ENCODE measurements around the gene PHOX2A.
"Not testable (repeated sequence)": the region's sequence is repeated elsewhere in the genome, so short reads cannot be mapped to it uniquely, and the experiment has no call there.

Gene PHOX2A

DNA sequence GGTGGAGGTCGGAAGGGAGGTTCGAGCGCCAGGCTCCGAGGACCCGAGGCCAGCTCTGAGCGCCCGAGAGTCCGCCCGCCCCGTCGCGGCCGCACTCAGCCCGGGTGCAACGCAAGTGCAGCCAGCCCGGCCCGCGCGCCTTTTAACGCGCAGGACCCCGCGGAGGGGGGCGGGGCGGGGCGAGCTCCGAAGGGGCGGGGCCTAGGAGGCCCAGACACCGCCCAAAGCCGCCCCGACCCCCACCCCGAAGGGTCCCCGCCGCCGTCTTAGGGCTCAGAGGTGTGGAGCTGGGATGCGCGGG, at the start of gene PHOX2A:
Gene PHOX2A (minus strand): TSS at position 117 of the 301 bp plus-strand sequence. CDS start 172 bp downstream, outside the sequence.
- no peak for DNase-seq

DNA sequence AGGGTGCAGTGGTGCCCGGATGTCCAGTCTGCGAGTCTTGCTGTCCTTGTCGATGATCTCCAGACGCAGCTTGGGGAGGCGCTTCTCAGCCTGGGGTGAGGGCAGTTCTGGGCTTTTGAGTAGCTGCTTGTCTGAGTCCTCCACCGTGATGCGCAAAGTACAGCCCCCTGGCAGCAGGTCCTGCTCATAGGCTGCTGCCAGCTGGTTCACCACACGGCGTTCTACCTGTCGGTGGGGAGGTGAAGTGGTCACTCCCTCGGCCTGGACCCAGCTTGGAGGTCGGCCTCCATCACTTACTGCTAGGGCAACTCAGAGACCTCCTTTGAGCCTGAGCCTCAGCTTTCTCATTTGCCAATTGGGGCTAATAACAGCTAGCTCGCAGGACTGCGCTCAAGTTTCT, 49.4 kb upstream of the PHOX2A start:
- no peak for DNase-seq

DNA sequence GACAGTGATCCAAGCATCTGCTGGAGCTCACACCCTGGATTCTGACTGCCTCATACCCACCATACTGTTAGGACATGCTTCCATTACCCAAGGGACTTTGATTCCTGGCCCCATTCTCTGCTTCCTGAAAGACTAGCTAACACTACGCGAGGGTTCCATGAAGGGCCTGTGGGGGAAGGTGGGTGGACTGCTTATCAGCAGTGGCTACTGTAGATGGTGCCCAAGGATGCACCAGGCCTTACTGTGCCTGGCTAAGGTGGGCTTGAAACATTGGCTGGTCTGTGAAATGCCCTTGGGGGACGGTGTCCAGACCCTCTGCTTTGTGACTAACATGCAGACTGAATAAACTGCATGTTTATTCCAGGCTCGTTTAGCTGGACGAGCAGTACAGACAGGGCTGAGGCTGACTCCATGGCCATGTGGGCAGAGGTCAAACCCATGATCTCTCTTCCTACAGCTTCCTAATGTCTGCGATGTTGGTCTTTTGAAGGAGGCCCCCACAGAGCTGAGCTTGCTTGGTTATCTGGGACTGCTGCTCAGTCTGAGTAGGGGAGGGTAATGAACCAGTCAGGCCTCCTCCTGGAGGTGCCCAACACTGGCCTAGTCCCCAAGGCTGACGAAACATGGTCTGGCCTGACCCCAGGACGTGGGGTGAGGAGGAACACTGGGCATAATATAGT, 48.3 kb upstream of the PHOX2A start:
- DNase-seq = no peak

DNA sequence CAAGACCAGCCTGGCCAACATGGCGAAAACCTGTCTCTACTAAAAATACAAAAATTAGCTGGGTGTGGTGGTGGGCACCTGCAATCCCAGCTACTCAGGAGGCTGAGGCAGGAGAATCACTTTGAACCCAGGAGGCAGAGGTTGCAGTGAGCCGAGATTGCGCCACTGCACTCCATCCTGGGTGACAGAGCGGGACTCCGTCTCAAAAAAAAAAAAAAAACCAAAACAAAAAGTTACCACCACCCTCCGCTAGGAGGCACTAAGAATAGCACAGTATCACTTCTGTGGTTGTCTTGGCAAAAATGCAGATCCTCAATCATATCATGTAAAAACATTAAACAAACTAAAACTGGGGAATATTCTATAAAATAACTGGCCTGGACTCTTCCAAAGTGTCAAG, 46.8 kb upstream of the PHOX2A start:
- DNase-seq = not testable (repeated sequence)

DNA sequence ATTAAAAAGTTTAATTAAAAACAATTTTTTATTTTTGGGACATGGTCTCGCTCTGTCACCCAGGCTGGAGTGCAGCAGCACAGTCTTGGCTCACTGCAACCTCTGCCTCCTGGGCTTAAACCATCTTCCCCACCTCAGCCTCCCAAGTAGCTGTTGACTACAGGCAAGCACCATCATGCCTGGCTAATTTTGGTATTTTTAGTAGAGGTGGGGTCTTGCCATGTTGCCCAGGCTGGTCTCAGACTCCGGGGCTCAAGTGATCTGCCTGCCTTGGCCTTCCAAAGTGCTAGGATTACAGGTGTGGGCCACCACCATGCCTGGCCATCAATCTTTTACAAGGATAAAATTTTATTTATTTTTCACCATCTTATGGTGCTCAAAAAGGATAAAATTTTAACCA, 43.3 kb upstream of the PHOX2A start:
- DNase-seq = no peak

DNA sequence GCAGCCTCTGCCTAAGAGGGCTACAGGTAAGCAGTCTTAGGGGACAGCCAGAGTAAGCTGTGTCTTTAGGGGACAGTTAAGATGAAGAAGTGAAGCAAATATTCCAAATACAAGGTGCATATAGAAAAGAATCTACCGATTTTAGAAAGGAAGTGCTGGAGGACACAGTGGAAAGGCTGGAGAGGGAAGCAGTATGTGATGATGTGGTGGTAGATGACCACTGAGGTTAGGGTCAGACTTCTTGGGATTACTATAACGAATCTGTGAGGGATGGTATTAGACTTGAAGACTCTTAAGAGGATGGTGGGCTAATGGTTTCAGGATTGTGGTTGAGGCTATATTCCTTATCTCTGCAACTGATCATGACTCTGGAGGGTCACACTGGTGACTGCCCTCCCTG, 40.0 kb upstream of the PHOX2A start:
- DNase-seq = no peak

DNA sequence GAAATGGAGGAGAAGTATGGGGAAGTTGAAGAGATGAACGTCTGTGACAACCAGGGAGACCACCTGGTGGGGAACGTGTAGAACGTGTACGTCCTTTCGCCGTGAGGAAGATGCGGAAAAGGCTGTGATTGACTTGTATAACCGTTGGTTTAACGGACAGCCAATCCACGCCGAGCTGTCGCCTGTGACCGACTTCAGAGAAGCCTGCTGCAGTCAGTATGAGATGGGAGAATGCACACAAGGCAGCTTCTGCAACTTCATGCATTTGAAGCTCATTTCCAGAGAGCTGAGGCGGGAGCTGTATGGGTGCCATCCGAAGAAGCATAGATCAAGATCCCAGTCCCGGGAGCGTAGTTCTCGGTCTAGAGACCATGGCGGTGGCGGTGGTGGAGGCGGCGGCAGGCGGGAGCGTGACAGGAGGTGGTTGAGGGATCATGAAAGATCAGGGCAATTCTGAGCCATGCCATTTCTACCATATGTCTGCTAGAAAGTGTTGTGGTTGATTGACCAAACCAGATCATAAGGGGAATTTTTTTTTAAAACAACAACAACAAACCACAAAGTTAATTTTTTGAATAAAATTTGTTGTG, 36.8 kb upstream of the PHOX2A start:
- no peak for DNase-seq

DNA sequence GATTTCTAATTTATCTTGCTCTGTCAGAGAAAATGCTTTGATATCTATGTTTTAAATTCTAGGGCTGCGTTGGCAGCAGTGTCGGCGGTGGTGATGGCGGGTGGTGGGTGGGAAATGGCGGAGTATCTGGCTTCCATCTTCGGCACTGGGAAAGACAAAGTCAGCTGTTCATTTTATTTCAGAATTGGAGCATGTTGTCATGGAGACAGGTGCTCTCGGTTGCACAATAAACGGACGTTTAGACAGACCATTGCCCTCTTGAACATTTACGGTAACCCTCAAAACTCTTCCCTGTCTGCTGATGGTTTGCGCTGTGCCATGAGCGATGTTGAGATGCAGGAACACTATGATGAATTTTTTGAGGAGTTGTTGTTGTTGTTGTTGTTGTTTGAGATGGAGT, 36.1 kb upstream of the PHOX2A start:
- no peak for DNase-seq

DNA sequence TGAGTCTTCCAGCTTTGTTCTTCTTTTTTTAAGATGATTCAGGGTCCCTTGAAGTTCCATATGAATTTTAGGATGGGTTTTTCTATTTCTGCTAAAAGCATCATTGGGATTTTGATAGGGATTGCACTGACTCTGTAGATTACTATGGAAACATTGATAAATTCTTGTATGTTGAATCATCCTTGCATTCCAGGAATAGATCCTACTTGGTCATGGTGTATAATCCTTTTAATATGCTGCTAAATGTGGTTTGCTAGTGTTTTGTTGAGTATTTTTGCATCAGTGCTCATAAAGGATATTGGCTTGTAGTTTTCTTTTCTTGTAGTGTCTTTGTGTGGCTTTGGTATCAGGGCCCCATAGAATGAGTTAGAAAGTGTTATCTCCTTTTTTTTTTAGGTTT, 34.9 kb upstream of the PHOX2A start:
- no peak for DNase-seq

DNA sequence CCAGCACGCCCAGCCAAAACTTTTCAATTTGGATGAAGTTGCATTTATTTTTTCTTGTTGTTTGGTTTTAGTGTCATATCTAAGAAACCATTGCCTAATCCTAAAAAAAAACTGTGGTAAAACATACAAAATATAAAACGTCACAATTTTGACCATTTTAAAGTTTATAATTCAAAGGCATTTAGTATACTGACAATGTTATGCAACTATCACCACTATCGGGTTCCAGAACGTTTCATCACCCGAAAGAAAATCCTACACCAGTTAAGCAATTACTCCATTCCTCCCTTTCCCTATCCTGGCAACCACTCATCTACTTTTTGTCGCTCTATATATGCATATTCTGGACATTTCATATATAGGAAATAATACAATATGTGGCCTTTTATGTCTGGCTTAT, 30.5 kb upstream of the PHOX2A start:
- no peak for DNase-seq

DNA sequence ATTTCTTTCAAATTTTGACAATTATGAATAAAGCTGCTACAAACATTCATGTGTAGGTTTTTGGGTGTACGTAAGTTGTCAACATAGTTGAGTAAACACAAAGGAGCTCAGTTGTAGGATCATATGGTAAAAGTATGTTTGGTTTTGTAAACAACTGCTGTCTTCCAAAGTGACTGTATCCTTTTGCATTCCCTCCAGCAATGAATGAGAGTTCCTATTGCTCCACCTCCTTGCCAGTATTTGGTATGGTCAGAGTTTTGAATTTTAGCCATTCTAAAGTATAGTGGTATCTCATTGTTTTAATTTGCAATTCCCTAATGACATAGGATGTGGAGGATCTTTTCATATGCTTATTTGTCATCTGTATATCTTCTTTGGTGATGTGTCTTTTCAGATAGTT, 28.0 kb upstream of the PHOX2A start:
- DNase-seq = no peak

DNA sequence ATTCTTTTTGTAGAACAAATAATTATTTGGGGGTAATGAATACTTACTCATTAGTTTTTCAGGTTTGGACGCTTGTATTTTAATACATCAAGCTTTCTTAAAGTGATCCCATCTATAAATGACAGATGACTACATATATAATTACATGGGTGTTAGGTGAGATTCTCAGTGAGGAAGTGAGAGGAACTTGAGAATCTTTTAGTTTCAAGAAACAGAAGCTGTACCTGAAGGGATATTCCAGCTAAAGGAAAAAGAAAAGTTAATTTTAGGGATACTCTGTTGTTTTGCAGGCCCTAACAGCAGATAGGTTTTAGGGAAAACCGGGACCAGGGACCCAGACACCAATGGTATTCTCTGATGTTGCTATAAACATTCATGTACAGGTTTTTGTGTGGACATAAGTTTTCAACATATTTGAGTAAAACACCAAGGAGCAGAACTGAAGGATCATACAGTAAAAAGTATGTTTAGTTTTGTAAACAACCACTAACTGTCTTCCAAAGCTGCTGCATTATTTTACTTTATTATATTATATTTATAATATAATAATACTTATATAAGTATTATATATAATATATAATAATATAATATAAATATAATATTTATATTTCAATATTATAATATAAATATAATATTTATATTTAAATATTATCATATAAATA, 24.1 kb upstream of the PHOX2A start:
- no peak for DNase-seq

DNA sequence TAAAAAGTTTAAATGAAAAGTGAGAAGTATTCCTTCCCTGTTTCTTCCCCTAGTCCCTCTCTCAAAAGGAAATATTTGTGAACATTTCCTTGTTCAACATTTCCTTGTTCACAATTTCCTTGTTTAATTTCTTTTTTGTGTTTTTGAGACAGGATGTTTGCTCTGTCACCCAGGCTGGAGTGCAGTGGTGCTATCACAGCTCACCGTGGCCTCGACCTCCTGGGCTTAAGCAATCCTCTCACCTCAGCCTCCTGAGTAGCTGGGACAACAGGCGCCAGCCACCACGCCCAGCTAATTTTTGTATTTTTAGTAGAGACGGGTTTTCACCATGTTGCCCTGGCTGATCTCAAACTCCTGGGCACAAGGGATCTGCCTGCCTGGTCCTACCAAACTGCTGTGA, 23.0 kb upstream of the PHOX2A start:
- DNase-seq = not testable (repeated sequence)

DNA sequence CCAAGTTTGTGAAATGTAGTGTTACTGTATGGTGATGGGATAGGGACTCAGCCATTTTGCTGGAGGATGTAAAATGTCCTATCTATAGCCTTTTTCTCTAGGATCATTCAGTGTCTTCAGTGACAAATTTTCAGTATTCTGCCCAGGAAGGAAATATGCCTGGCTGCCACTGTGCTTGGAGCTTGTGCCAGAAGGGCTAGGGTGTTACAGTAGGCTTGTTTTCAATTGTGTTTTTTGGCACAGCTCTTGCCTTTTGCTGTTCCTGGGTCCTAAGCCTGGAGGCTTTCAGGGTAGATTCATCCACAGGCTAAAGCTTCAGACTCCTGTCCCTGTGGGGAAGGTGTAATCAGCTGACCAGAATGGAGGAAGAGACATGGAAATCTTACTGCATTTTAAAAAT, 22.0 kb upstream of the PHOX2A start:
- no peak for DNase-seq

DNA sequence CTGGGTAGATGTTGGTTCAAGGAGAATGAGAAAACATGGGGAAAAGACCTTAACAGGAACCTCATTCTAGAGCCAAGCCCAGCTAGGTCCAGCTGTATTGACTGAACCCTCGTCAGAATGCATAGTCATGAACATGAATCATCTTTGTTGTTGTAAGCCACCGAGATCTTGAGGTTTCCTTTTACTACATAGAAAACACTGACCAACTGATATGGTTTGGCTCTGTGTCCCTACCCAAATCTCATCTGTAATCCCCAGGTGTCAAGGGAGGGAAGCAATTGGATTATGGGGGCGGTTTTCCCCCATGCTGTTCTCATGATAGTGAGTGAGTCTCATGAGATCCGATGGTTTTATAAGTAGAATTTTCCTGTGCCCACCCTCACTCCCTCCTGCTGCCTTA, 19.4 kb upstream of the PHOX2A start:
- no peak for DNase-seq

DNA sequence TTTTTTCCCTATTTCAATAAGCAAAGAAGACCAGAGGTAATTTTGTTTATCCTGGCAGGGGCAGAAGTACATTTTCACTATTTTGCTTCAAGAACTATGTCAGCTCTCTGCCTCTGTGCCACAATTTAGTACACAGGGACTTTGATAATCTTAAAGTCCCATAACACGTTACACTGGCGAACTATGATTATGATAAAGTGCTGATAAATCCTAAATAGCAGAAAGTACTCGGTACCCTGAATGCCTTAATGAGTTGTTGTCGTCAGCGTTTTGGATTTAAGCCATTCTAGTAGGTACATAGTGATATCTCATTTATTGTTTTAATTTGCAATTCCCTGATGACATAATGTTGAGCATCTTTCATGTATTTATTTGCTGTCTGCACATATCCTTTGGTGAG, 16.6 kb upstream of the PHOX2A start:
- DNase-seq = no peak

DNA sequence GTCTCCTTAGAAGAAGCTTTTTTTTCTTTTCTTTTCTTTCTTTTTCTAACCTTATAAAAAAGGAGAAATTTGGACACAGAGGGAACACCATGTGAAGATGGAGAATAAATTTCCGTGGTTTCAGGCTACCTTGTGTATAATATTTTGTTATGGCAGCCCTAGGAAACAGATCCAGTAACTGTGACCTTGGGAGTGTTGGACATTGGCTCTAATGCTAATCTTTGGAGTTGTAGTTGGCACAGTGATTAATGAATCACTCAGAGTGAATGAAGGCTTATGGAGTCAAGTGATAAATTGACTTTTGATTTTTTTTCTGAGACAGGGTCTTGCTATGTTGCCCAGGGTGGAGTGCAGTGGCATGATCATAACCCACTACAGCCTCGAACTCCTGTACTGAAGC, 15.5 kb upstream of the PHOX2A start:
- DNase-seq = no peak

DNA sequence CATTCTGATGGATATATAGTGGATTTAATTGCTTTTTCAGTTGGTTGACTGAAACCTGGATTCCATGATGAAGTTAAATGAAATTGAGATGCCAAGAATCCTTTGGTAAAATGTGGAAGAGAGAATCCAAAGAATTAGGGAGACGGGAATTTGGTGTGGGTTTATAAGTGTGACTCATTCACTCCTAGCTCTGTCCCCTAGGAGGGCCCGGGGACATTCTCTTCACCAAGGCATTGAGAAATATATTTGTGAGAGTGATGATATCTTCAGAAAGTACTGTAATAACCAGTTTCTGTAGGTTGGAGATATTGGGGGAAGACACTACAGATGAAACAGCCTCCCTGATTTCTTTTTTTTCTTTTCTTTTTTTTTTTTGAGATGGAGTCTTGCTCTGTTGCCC, 13.6 kb upstream of the PHOX2A start:
- no peak for DNase-seq

DNA sequence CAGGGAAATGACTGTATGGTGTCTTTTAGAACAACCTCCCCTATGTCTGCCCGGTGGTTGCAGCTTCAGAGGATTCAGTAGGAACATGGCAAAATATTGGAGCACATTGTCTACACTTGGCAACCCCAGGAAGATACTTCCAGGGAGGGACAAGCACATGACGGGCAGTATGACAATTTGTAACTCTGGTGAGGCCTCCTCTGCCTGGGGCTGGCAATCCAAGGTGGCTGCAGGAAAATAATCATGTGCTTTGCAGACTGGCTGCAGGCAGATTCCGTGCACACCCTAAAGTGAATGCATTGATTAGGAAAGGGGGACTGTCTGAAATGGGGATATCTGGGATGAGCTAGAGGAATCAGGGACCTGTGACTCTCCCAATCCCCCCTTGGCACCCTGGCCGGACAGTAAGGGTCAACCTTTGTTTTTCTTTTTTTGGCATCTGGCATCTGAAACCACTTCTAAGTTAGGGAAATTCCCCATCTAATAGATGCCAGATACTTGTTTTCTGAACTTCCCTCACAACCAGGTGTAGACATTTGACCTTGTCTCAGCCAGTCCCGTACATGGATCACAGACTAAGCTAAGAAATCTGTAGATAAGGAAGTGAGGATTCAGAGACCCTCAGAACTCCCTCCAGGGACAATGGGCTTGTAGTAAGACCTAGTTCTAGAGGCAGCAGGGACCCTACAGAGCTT, 10.5 kb upstream of the PHOX2A start:
- no peak for DNase-seq

DNA sequence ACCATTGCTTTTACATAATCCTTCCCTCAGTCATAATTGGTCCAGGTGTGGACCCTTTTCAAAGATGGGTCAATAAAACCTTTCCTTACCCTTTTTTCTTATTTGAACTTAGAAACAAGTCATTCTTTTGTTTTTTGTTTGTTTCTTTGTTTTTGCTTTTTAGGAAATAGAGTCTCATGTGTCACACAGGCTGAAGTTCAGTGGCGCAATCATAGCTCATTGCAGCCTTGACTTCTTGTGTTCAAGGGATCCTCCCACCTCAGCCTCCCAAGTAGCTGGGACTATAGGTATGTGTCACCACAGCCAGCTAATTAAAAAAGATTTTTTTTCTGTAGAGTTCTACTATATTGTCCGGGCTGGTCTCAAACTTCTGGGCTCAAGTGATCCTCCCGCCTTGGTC, 9.4 kb upstream of the PHOX2A start:
- no peak for DNase-seq

DNA sequence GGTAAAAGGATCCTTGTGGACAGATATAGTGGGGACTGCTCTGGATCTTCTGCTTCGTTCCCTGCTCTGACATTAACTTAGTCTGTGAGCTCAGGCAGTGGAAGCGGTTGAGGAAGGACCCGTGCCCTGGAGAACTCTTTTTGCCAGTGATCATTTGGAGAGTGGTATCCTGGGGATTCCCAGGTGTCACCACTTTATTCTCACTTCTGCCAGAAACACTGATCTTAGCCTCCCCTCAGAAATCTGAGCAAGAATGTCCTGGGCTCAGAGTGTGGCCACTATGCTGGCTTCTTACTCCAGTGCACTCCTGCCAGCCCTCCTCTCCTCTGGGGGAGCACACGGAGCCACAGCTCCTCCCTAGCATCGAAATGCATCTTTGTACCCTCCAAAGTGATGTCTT, 7.6 kb upstream of the PHOX2A start:
- no peak for DNase-seq

DNA sequence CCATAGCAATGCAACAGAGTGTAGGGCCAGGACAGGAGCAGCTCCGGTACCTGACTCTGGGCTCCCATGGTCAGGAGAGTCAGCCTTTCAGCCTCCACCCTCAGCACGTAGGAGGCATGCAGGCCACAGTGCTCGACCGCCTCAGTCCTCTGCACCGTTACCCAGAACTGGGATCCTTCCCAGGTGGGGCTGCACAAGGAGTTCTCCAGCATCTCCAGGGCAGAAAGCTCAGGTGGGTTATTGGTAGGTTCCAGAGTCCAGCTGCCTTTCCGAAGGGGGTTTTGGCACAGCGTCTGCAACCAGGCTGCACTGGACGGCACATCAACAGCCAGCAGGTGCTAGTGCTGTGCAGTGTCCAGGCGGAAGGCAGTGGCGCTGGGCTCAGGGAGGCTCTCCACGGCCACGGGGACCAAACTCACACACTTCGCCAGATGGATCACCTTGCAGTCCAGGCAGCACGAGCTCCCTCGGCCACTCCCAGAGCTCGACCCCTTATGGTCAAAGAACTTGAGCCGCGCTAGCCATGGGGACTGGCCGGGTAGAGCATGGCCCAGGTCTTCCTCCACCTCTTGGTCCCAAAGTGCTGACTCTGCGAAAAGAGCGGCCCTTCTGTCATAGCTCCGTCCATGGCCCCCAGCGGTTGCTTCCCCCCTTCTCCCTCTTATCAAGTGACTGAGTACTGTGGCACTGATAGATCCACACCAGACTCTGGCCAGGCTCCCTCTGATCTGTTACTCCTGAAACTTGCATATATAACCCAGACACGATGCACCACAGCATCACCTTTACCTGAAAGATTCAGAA, 6.9 kb upstream of the PHOX2A start:
- no peak for DNase-seq

DNA sequence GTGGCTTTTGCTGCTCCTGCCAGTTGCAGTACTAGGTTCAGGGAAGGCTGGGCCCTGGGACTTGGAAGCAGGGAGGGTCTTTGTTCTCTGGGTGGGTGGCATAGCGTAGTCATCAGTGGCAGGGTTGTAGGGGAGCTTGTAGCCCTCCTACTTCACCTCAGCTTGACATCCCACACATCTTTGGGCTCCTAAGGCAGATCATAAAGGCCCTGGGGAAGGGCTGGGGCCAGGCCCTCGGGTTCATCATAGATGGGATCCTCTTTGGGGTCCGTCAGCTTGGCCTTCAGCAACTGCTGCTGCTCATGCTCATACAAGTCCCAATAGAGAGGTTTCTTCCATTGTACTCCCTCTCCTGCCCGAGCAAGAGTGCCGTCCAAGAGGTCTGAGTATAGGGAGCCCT, 6.0 kb upstream of the PHOX2A start:
- DNase-seq = no peak

All from activated effector memory CD4-positive, alpha-beta T cell treated with anti-CD3 and anti-CD28 coated beads, Interleukin-2, amount 50 U/mL, for 16 hours (primary cell).